NT2/D1 (cell line): ENCODE data around the gene ASRGL1.

ENCODE experiments used
- DNase-seq: peaks from one replicate; pipeline ENCODE4 v3.0.0-alpha.2; 2011; ENCODE audit warnings: low read depth, low spot score
- H3K27me3 ChIP-seq: 2 replicates; pipeline ENCODE4 v1.6.0; 2011; ENCODE audit warnings: mild to moderate bottlenecking; ENCODE audit not compliant: insufficient read length, insufficient read depth
- H3K36me3 ChIP-seq: 2 replicates; pipeline ENCODE4 v1.6.1; 2011; ENCODE audit warnings: mild to moderate bottlenecking, low read length, mixed read lengths; ENCODE audit not compliant: insufficient read depth, insufficient read length
- H3K4me1 ChIP-seq: 2 replicates; pipeline ENCODE4 v1.5.1; 2011; ENCODE audit not compliant: insufficient read depth, insufficient read length
- H3K4me3 ChIP-seq: 2 replicates; pipeline ENCODE4 v1.5.1; 2011; ENCODE audit warnings: low read depth; ENCODE audit not compliant: insufficient read length
- H3K9ac ChIP-seq: 2 replicates; pipeline ENCODE4 v1.6.0; 2011; ENCODE audit warnings: low read depth; ENCODE audit not compliant: insufficient read length
- H3K9me3 ChIP-seq: 2 replicates; pipeline ENCODE4 v1.5.1; 2011; ENCODE audit warnings: mild to moderate bottlenecking, low read length; ENCODE audit not compliant: insufficient read depth
- SUZ12 ChIP-seq: IDR thresholded peaks from 2 replicates; pipeline ENCODE4 v1.6.1; 2011; ENCODE audit not compliant: insufficient read length, insufficient read depth; ENCODE audit errors: extremely low read depth
- YY1 ChIP-seq: IDR thresholded peaks from 2 replicates; pipeline ENCODE4 v1.6.1; 2011; ENCODE audit not compliant: insufficient read length, insufficient read depth
- ZNF274 ChIP-seq: IDR thresholded peaks from 2 replicates; pipeline ENCODE4 v1.6.1; 2011; ENCODE audit warnings: mild to moderate bottlenecking, low read depth, low read length

Gene ASRGL1

DNA sequence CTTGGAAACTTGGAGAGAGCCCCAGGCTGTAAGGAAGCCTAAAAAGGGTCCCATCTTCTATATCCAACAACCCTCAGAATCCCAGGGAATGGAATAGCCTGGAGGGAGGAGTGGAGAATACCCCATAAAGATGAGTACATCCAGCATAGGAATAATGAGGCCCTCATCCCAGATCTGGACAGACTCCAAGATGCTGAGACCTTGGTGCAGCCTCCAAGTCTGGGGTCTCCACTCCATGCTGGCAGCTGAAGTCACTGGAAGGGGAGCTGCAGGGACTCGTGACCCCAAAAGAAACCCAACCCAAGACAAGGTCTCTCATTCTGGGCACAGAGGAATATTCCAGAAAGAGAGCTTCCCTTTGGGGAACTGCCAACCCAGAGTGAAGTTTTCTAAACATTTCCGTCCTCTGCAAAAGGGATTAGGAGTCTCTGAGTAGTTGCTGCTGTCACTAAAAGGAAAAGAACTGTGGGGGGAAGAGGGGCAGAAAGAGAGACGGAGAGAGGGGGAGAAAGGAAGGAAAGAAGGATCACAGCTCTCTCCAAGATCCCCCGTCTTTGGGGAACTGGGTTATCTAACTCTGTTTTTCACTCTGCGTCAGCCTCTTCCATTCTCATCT, 82.2 kb downstream of the ASRGL1 start:
- Histone ChIP-seq H3K27me3 (no peaks in the 10 kb centered on the region), H3K4me1 (peaks cover 8% of the 10 kb centered on the region), H3K4me3 (no peak overlapping the region), H3K9ac (no peak overlapping the region), H3K9me3 (no peaks in the 10 kb centered on the region), H3K36me3 (no peaks in the 10 kb centered on the region)
- TF ChIP-seq YY1 (no peak), SUZ12 (no peak)
- DNase-seq: no peak

DNA sequence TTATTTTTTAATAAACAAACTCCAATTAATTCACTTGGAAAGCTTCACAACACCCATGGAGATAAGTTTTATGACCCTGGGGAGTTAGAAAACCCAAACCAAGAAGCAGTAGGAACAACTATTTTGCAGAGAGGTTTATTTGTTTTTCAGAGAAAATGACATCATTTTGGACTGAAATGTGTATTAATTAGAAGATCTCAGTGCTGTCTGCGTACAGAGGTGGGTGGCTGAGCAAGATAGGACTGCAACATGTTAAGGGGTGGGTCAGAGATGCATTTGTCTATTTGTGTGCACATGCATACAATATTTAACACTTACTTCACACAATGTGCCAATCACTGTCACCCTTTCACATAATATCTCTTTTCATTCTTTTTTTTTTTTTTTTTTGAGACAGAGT, 82.7 kb downstream of the ASRGL1 start:
- Histone ChIP-seq H3K9ac (no peak overlapping the region), H3K4me1 (peaks cover 8% of the 10 kb centered on the region), H3K36me3 (no peaks in the 10 kb centered on the region), H3K9me3 (no peaks in the 10 kb centered on the region), H3K4me3 (no peak overlapping the region), H3K27me3 (no peaks in the 10 kb centered on the region)
- DNase-seq: no peak
- TF ChIP-seq ZNF274 (no peak), YY1 (no peak), SUZ12 (no peak)

DNA sequence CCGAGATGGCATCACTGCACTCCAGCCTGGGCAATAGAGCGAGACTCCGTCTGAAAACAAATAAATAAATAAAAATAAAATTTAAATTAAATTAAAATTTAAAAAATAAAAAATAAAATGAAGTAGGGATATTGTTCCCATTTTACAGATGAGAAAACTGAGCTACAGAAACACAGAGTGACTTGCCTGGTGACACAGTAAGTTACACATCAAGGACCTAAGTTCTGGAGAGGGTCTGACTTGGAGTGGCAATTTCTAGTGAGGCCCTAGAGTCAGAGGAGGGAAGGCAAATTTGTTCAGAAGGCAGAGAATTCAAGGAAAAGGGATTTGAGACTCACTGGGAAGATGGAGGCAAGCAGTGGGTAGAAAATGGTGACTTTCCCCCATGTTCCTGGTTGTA, 83.6 kb downstream of the ASRGL1 start:
- TF ChIP-seq YY1: no peak
- no peak for TF ChIP-seq SUZ12
- no peak for TF ChIP-seq ZNF274
- Histone ChIP-seq H3K36me3 (no peaks in the 10 kb centered on the region), H3K4me1 (peaks cover 8% of the 10 kb centered on the region), H3K9me3 (no peaks in the 10 kb centered on the region), H3K9ac (no peak overlapping the region), H3K27me3 (no peaks in the 10 kb centered on the region), H3K4me3 (no peak overlapping the region)
- DNase-seq: no peak

DNA sequence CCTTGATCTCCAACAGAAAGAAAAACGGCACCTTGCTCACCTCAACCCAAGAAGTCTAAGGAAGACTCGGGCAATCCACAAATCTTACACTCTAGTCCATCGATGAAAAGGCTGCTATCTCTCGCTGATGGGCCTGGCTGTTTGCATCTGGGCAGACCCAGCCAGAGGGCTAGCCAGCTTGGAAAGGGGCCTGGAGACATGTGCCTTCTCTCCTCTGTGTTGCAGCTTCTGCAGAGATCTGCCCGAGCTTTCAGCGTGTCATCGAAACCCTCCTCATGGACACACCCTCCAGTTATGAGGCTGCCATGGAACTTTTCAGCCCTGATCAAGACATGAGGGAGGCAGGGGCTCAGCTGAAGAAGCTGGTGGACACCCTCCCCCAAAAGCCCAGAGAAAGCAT, 84.7 kb downstream of the ASRGL1 start:
- Histone ChIP-seq H3K4me3 (no peak overlapping the region), H3K27me3 (no peaks in the 10 kb centered on the region), H3K36me3 (no peaks in the 10 kb centered on the region), H3K9ac (peak overlapping the region; percentile 44), H3K4me1 (peaks cover 8% of the 10 kb centered on the region), H3K9me3 (no peaks in the 10 kb centered on the region)
- TF ChIP-seq YY1: no peak
- no peak for TF ChIP-seq SUZ12
- TF ChIP-seq ZNF274: no peak
- no peak for DNase-seq

DNA sequence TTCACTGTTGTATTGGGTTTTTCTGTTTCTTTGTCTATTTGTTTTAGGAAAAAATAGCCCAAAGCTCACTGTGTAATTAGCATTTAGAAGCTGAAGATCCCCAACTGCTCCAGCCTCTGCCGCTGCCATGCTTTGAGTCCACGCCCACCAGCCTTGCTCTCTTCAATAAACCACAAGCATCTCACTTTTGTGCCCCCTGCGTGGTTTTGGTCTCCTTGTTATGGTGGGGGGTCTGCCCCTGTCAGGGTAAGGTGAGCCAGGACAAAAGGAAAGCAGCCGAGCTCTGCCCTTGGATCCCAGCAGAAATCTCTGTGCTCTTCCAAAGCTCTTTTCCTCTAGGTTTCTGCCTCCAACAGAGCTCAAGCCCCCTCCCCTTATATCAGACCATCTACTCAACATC, 85.8 kb downstream of the ASRGL1 start:
- DNase-seq: no peak
- Histone ChIP-seq H3K9me3 (no peaks in the 10 kb centered on the region), H3K4me1 (peaks cover 8% of the 10 kb centered on the region), H3K4me3 (no peak overlapping the region), H3K27me3 (no peaks in the 10 kb centered on the region), H3K36me3 (no peaks in the 10 kb centered on the region), H3K9ac (peak overlapping the region; percentile 52)
- TF ChIP-seq ZNF274: no peak
- TF ChIP-seq SUZ12: no peak
- TF ChIP-seq YY1: no peak

DNA sequence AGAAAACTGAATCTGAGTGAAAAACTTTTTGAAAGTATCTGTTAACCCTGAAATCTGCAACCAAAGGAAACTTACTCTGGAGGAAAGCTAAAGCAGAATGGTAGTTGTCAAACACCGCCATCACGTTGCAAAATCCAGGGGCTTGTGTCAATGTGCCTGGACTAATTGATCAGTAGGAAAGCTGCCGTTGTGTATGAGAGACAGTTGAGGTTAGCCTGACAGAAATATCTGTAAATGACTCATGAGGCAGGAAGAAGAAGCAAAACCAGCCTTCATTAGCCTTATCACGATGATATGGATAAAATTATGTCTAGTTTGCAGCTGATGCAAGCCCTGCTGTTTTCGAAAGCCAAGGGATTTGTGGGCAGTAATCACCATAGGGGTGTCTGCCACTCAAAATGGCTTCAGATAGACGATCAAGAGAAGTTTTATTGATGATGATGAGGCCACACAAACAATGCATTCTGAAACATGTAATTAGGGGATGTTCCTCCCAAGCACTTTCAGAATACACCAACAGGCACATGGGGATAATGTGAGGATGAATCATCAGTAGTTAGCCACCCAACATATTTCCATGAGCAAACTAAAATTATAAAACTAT, 90.5 kb downstream of the ASRGL1 start:
- DNase-seq: no peak
- H3K4me1 ChIP-seq: no peaks in the 10 kb centered on the region

DNA sequence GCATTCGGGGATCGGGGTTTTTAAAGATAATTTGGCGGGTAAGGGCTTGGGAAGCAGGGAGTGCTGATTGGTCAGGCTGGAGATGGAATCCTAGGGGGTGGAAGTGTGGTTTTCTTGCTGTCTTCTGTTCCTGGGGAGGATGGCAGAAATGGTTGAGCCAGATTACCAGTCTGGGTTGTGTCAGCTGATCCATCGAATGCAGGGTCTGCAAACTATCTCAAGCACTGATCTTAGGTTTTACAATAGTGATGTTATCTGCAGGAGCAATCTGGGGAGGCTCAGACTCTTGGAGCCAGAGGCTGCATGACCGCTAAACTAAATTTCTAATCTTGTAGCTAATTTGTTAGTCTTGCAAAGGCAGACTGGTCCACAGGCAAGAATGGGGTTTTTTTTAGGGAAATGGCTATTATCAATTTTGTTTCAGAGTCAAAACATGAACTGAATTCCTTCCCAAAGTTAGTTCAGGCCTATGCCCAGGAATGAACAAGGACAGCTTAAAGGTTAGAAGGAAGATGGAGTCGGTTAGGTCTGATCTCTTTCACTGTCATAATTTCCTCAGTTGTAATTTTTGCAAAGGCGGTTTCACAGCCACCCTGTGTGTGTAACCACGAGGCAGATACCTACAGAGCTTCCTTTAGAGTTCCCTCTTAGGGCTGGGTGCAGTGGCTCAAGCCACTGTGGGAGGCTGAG, 91.8 kb downstream of the ASRGL1 start:
- Histone ChIP-seq H3K4me3 (no peak overlapping the region), H3K9ac (no peak overlapping the region), H3K4me1 (peaks cover 1% of the 10 kb centered on the region), H3K27me3 (no peaks in the 10 kb centered on the region), H3K36me3 (no peaks in the 10 kb centered on the region), H3K9me3 (no peaks in the 10 kb centered on the region)
- DNase-seq: no peak
- TF ChIP-seq SUZ12: no peak
- no peak for TF ChIP-seq YY1
- no peak for TF ChIP-seq ZNF274

More for the DNA sequence above, 90.5 kb downstream of the ASRGL1 start:
- no peaks in the 10 kb centered on the region for H3K9me3 ChIP-seq
- no peak for TF ChIP-seq SUZ12
- TF ChIP-seq YY1: no peak
- no peak for TF ChIP-seq ZNF274
- no peaks in the 10 kb centered on the region for H3K36me3 ChIP-seq
- no peaks in the 10 kb centered on the region for H3K27me3 ChIP-seq
- H3K4me3 ChIP-seq: no peak overlapping the region
- no peak overlapping the region for H3K9ac ChIP-seq

DNA sequence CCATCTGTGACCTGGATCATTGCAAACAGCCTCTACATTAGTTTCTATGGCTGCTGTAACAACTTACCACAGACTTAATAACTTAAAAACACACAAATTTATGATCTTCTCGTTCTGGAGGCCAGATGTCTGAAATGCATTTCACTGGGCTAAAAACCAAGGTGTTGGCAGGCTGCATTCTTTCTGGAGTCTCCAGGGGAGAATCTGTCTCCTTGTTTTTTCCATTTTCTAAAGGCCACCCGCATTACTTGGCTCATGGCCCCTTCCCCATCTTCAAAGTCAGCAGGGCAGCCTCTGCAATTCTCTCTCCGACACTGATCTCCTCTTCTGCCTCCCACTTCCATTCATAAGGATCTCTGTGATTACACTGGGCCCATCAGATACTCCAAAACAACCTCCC, 93.2 kb downstream of the ASRGL1 start:
- peaks cover 4% of the 10 kb centered on the region for H3K4me1 ChIP-seq
- H3K4me3 ChIP-seq: no peak overlapping the region
- no peak for DNase-seq
- no peak for TF ChIP-seq SUZ12
- no peak for TF ChIP-seq YY1
- no peak for TF ChIP-seq ZNF274
- no peaks in the 10 kb centered on the region for H3K36me3 ChIP-seq
- H3K27me3 ChIP-seq: no peaks in the 10 kb centered on the region
- no peak overlapping the region for H3K9ac ChIP-seq
- no peaks in the 10 kb centered on the region for H3K9me3 ChIP-seq
